Measurements from ENCODE around the gene PRR19.
A peak's percentile ranks its signal among the peaks of the same experiment; 100 is the strongest.

GRCh38 chr19:42324655-42325307 is 22.8 kb downstream of the PRR19 start:
- TF ChIP-seq CTCF (conservative IDR thresholded peaks at IDR 0.05; ENCODE audit: low read length) (peak; percentile 89), EZH2phosphoT487 (IDR thresholded peaks at IDR 0.05; ENCODE audit: borderline replicate concordance) (no peak)
